ENCODE measurements around the gene TUBB4B. TPM values are rescaled to one million over a fixed set of nuclear protein-coding genes. Genes with fewer than 3 reads are reported as not detected.
A peak's percentile ranks its signal among the peaks of the same experiment; 100 is the strongest.

Gene TUBB4B
- total RNA-seq, 2 donors from 2014 or later, result 328 to 415 TPM

DNA sequence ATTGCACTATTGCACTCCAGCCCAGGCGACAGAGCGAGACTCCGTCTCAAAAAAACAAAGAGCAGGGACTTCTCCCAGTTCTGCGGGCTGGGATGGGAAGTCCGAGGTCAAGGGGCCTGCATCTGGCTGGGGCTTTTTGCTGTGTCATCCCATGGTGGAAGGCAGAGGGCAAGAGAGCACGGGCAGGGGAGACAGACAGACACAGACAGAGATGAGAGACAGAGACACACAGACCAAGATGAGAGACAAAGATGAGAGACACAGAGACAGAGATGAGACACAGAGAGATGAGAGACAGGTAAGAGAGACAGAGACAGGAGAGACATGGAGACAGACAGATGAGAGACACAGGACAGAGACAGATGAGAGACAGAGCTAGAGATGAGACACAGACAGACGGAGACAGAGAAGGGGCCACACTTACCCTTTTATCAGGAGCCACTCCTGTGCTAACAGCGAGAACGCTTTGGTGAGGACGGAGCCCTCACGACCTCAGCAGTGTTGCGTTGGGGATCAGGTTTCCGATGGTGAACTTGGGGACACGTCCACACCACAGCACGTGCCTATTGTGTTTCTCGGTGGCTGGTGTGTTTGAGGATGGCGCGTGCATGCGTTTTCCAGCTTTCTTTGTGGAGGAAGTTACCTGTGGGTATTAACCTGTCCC is 27.6 kb downstream of the TUBB4B start:
- no peak overlapping the region for H3K27ac Mint-ChIP-seq
- DNase-seq, result no peak
- Histone ChIP-seq H3K9me3 (ENCODE audit: control insufficient read depth, low read length) (no peaks in the 10 kb centered on the region), H3K36me3 (ENCODE audit: control insufficient read depth, insufficient read depth, low read length) (peaks cover 53% of the 10 kb centered on the region), H3K4me3 (ENCODE audit: low read length) (no peak overlapping the region), H3K27ac (ENCODE audit: low read depth, low read length) (no peak overlapping the region), H3K27me3 (ENCODE audit: control insufficient read depth, insufficient read depth, low read length, poor library complexity, severe bottlenecking) (no peaks in the 10 kb centered on the region), H3K9ac (ENCODE audit: extremely low read depth, low read length, poor library complexity, severe bottlenecking) (no peak overlapping the region), H3K4me1 (ENCODE audit: control insufficient read depth, insufficient read depth, low read length) (no peaks in the 10 kb centered on the region)
- 90 to 91% methylated on average over 17 to 19 of the region's 19 CpGs for WGBS, 2 experiments (ENCODE audit: insufficient coverage in 1 of 2, insufficient read length in 1 of 2)
- no peak overlapping the region for H3K4me3 Mint-ChIP-seq
- TF ChIP-seq, protein P1, sequence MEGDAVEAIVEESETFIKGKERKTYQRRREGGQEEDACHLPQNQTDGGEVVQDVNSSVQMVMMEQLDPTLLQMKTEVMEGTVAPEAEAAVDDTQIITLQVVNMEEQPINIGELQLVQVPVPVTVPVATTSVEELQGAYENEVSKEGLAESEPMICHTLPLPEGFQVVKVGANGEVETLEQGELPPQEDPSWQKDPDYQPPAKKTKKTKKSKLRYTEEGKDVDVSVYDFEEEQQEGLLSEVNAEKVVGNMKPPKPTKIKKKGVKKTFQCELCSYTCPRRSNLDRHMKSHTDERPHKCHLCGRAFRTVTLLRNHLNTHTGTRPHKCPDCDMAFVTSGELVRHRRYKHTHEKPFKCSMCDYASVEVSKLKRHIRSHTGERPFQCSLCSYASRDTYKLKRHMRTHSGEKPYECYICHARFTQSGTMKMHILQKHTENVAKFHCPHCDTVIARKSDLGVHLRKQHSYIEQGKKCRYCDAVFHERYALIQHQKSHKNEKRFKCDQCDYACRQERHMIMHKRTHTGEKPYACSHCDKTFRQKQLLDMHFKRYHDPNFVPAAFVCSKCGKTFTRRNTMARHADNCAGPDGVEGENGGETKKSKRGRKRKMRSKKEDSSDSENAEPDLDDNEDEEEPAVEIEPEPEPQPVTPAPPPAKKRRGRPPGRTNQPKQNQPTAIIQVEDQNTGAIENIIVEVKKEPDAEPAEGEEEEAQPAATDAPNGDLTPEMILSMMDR (conservative IDR thresholded peaks at IDR 0.05), result no peak
- H3K27me3 Mint-ChIP-seq (ENCODE audit: insufficient read depth), result no peaks in the 10 kb centered on the region
- no peaks in the 10 kb centered on the region for H3K9me3 Mint-ChIP-seq
- no peaks in the 10 kb centered on the region for H3K4me1 Mint-ChIP-seq
- peaks cover 36% of the 10 kb centered on the region for H3K36me3 Mint-ChIP-seq (ENCODE audit: low read depth)

- TF ChIP-seq, protein P1 (conservative IDR thresholded peaks at IDR 0.05), result no peak
- Mint-ChIP-seq H3K4me1 (peaks cover under 1% of the 10 kb centered on the region), H3K27me3 (ENCODE audit: insufficient read depth) (no peaks in the 10 kb centered on the region), H3K27ac (no peak overlapping the region), H3K9me3 (no peaks in the 10 kb centered on the region), H3K36me3 (ENCODE audit: low read depth) (peaks cover 38% of the 10 kb centered on the region), H3K4me3 (no peak overlapping the region)
- H3K27ac ChIP-seq (ENCODE audit: low read depth, low read length), result no peak overlapping the region
- no peaks in the 10 kb centered on the region for H3K27me3 ChIP-seq (ENCODE audit: control insufficient read depth, insufficient read depth, low read length, poor library complexity, severe bottlenecking)
- no peak overlapping the region for H3K9ac ChIP-seq (ENCODE audit: extremely low read depth, low read length, poor library complexity, severe bottlenecking)
- no peaks in the 10 kb centered on the region for H3K9me3 ChIP-seq (ENCODE audit: control insufficient read depth, low read length)
- no peak for DNase-seq
- H3K4me3 ChIP-seq (ENCODE audit: low read length), result no peak overlapping the region
- WGBS, 2 experiments (ENCODE audit: insufficient coverage in 1 of 2, insufficient read length in 1 of 2), result 95 to 96% methylated on average over 15 to 17 of the region's 17 CpGs
- H3K4me1 ChIP-seq (ENCODE audit: control insufficient read depth, insufficient read depth, low read length), result no peaks in the 10 kb centered on the region
- H3K36me3 ChIP-seq (ENCODE audit: control insufficient read depth, insufficient read depth, low read length), result peaks cover 50% of the 10 kb centered on the region
These were observed 28.2 kb downstream of the TUBB4B start for GRCh38 chr9:137269231-137269772.

- peaks cover under 1% of the 10 kb centered on the region for H3K4me1 ChIP-seq (ENCODE audit: control insufficient read depth, insufficient read depth, low read length)
- H3K4me3 Mint-ChIP-seq, result no peak overlapping the region
- peaks cover 37% of the 10 kb centered on the region for H3K36me3 Mint-ChIP-seq (ENCODE audit: low read depth)
- H3K36me3 ChIP-seq (ENCODE audit: control insufficient read depth, insufficient read depth, low read length), result peaks cover 42% of the 10 kb centered on the region
- H3K4me1 Mint-ChIP-seq, result peaks cover 13% of the 10 kb centered on the region
- H3K9ac ChIP-seq (ENCODE audit: extremely low read depth, low read length, poor library complexity, severe bottlenecking), result no peak overlapping the region
- no peaks in the 10 kb centered on the region for H3K27me3 ChIP-seq (ENCODE audit: control insufficient read depth, insufficient read depth, low read length, poor library complexity, severe bottlenecking)
- no peak overlapping the region for H3K27ac Mint-ChIP-seq
- no peaks in the 10 kb centered on the region for H3K27me3 Mint-ChIP-seq (ENCODE audit: insufficient read depth)
- no peaks in the 10 kb centered on the region for H3K9me3 Mint-ChIP-seq
- H3K9me3 ChIP-seq (ENCODE audit: control insufficient read depth, low read length), result no peaks in the 10 kb centered on the region
- 92 to 95% methylated on average over 20 to 32 of the region's 32 CpGs for WGBS, 2 experiments (ENCODE audit: insufficient coverage in 1 of 2, insufficient read length in 1 of 2)
- peak overlapping the region; percentile 4 for H3K27ac ChIP-seq (ENCODE audit: low read depth, low read length)
- DNase-seq, result no peak
- TF ChIP-seq, protein P1 (conservative IDR thresholded peaks at IDR 0.05), result no peak
- H3K4me3 ChIP-seq (ENCODE audit: low read length), result no peak overlapping the region
These were observed 30.0 kb downstream of the TUBB4B start for GRCh38 chr9:137270929-137271695.

Data from endodermal cell (in vitro differentiated cells).